ENCODE results near the gene SLC6A1. TPM values are rescaled to one million over a fixed set of nuclear protein-coding genes. Genes with fewer than 3 reads are reported as not detected.
A peak's percentile ranks its signal among the peaks of the same experiment; 100 is the strongest.

SLC6A1 gene
- total RNA-seq, 1 donor from 2014 or later = 7.4 TPM

DNA sequence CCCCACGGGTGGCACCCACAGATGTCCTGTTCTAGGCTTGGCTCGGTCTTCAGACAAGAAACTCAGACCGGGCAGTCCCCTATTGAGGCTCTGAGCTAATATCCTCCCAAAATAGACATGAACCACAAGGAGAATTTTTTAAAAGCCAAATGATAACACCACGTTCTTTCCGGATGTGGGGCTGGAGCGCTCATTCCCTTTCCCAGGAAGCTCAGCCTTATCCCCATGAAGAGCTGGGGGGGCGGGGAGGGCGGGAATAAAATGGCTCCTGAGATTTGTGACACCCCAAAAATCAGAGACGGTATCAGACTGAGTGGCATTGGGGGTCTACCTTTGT, 1.1 kb downstream of the SLC6A1 start:
- no peak for DNase-seq (ENCODE audit: low spot score)

DNA sequence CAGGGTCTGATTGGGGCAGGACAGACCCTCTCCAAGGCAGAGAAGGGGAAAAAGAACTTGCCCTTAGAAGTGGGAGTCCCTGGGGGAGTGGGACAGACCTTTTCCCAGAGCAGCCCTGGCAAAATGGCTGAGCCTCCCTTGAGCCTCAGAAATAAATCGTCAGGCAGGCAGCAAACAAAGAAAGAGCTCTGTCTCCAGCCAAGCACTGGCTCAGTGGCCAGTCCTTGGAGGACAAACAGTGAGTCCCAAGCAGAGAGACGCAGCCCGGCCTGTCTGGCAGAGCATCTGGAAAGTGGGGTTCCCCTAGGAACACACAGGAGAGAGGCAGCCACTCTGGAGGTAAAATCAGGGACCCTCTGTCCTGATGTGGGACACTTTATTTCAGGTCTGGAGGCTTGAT, 1.8 kb downstream of the SLC6A1 start:
- no peak for DNase-seq (ENCODE audit: low spot score)

DNA sequence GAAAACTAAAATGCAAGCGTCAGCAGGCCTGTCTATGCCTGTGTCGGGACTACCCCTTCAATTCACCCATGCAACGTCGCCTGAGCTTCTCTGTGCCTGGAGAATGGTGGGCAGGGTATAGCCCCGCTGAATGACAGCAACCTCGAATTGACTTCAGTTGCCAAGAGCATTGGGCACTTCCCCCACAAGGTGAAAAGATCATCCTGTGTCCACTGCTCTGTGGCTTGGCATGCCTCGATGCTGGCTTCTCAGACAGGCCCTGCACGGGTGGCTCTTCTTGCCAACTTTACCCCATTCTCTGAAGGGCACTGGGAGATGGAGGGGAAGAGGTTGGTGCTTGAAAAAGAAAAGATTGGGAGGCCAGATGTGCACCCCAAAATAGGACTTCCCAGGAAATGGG, 3.3 kb downstream of the SLC6A1 start:
- DNase-seq (ENCODE audit: low spot score) = no peak

DNA sequence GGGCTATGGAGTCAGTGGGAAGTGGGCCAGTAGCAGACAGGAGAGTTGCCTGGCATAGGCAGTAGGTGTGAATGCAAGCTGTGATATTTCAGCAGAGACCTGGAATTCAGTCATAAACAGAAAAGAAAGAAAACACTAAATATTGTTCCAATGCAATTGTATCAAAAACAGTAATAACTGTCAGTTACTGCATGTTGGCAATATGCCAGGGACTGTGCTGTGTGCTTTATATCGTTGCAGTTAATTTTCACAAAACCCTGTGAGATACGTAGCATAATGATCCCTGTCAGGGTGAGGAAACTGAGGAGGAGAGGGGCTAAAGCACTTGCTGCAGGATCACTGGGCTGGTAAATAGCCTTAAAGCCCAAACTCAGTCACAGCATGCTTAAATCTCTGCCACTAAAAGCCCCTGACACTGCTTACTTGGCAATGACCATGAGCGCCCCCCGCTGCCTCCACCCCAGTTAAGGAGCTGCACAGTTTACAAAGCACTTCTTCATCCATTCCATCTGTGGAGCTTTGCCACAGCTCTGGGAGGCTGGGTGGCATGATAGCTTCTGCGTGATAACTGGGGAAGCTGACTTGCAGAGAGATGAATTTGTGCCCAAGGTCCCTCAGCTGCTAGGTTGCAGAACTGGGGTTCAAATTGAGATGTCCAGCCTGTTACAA, 3.9 kb downstream of the SLC6A1 start:
- no peak for DNase-seq (ENCODE audit: low spot score)

DNA sequence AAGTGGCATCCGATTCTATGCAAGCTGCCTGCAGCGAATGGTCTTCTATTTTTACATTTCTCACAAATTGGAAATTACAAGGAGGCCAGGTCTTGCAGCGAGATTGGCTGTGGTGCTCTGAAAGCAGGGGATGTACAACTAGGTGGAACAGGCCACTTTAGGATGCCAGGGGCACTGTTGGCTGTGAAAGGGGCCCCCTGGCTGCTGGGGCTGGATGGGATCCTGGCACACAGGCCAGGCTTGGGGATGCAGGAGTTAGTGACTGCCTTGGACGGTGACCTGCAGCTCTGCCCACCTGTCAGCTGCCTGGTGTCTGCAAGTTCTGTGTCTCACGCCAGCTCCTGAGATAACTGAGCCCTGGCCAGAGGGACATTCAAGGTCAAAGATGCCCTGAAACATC, 4.6 kb downstream of the SLC6A1 start:
- DNase-seq (ENCODE audit: low spot score) = no peak

DNA sequence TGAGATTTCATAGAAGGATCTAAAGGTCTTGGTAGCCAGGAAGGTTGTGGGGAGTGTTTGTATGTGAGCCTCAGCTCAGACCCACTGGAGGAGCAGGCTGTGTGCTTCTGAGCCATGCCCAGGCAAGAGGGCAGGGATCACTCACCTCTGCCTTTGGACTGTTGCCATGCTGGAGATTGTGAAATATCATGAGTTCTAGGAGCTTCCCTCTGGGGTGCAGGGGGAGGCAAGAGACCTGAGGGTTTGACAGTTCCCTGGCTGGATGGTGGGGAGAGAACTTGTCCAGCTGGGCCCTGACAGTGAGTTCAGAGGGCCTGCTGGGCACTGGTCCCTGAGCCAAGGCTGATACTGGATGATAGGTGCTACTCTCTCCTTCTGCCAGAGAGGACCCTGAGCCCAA, 6.0 kb downstream of the SLC6A1 start:
- DNase-seq (ENCODE audit: low spot score) = peak; percentile 26

DNA sequence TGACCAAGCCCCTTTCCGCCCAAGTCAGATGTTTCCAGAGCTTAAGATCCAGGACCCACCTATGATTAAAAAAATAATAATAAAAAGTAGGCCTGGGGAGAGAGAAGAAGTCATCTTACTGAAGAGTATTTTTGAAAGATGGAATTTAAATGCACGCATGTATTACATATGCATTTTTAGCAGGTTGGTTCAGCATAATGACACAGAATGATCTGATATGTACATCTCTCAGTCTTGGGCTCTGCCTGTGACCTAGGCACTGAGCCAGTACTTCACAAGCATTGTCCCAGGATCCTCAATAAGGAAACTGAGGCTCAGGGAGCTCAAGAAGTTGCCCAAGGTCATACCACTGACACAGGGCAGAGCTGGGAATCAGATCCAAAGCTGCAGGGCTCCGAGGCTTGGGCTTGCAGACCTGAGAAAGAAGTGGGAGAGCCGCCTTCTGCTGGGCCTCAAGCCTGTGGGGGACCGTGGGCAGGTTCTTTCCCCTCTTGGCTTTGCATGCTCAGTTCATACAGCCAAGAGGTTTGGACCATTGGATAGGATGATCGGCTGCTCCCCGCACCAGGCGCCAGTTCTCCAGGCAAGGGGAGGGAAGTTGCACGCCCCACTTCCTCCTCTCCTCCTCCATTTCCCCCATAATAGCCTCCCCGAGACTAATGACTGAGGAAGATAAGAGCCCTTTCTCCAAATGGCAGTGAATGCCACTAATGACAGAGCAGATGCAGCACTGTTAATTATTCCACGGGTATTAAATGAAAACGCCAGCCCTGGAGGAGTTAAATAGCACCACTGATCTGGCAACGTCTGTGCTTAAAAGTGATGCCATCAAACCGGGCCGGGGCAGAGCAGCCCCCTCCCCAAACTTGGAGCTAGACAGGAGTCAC, 6.9 kb downstream of the SLC6A1 start:
- no peak for DNase-seq (ENCODE audit: low spot score)

DNA sequence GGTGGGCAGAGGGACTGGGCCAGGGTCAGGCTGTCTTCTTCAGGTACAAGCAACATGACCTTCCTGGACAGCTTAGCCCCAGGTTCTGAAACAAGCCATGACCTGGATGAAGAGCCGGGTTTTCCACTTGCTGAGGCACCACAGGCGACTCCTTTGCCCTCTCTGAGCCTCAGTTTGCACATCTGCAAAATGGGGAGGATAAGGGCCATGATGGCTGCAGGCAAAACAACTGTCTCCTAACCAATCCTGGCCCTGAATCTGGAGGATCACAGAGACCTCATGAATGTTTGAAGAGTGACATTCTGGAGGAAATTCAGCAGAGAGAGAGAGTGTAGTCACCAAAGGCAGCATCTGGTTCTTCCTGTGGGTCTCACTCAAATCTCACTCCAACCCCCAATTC, 8.0 kb downstream of the SLC6A1 start:
- no peak for DNase-seq (ENCODE audit: low spot score)

DNA sequence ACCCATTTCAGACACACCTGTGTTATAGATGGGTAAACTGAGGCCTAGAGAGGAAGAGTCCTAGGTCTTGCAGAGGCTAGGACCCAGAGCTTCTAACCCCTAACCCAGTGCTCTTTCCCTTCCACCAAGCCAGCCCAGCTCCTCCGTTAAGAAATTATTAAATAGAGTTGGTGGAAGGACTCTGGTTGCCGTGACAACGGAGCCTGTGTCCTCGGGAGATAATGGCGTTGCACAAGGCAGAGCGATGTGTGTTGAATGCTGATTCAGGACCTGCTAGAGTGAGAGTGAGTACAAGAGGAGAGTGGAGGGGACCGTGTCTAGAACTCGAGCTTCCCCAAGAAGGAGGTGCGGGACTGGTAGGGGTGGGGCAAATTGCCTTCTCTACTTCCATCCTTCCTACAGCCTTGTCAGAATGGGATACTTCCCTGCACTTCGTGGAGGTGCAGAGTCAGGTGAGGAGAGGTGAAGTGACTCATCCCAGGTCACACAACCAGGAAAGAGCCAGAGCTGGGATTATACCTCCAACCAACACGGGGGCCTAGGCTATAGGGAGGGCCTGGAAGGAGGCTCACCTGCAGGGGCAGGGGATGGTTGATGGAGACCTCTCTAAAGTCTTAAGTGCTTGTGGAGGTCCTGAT, 8.6 kb downstream of the SLC6A1 start:
- peak; percentile 71 for DNase-seq (ENCODE audit: low spot score)

DNA sequence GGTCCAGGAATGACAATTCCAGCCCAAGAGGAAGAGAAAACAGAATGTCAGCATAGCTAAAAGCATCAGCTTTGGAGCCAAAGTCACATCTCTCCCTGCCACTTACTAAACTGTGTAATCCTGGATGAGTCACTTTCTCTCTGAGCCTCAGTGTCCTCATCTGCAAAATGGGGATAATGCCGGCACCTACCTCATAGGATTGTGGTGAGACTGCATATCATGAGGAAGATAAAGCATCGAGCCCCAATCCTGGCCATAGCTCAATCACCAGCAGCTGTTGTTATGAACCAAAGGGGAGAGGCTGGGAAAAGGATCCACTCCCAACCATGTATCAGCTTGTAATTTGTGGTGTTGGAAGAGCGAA, 9.1 kb downstream of the SLC6A1 start:
- DNase-seq (ENCODE audit: low spot score) = no peak

DNA sequence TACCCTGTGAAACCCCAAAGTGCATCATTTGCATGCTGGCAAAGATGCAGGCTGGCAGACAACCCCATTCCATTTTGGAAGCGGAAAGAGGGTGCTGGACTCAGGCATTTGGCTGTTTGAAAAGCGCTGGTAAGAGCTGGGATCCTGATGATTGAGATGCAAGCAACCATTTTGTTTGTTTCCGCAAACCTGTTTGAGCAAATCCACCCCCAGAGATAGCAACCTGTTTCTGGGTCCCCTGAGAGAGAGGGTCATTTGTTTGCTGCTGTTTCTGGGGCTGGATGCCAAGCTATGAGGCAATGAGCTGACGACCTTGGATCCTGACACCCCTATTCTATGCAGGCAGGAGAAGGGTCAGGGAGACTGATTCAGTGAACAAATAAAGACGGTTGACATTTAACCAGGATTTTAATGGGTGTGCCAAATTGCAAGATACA, 9.8 kb downstream of the SLC6A1 start:
- peak; percentile 88 for DNase-seq (ENCODE audit: low spot score)

DNA sequence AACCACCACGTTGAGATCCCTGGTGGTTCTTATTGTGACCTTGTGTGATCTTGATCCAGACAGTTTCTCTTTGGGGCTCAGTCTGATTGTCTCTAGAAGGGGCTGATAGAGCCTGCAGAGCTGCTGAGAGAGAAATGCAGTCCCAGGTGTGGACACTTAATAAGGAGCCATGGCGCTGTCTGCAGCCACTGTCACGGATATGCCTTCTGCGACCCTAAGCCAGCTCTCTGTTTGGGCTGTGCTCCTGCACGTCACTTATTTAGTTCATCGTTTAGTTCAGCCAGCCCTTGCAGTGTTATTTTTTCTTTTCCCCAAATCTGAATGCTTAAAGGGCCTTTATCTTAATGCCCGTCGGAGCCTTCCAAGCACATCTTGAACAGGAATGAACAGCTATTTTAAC, 12.0 kb downstream of the SLC6A1 start:
- DNase-seq (ENCODE audit: low spot score) = no peak

DNA sequence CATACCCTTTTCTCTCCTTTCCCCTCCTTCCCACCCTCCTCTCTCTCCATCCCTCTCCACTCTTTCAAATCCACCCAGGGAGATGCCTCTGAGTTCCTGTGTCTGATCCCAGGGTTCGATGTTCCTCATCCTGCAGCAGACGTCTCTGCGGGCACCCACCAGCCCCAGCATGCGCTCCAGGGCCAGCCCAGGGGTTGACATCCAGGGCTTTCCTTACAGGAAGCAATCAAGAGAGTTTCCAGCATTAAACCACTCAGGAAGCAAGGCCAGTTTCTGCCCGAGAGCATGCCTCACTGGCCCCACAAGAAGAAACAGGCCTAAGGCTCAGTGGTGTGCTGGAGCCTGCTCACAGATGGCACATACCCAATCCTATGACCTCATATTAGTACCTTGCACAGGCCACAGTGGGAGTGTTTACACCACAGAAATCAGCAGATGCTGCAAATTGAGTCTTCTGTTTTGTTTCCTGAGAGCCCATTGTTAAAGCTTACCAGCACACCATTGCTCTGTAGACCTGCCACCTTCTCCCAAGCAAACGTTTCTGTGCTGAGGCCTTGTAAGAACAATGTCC, 13.2 kb downstream of the SLC6A1 start:
- DNase-seq (ENCODE audit: low spot score) = no peak

DNA sequence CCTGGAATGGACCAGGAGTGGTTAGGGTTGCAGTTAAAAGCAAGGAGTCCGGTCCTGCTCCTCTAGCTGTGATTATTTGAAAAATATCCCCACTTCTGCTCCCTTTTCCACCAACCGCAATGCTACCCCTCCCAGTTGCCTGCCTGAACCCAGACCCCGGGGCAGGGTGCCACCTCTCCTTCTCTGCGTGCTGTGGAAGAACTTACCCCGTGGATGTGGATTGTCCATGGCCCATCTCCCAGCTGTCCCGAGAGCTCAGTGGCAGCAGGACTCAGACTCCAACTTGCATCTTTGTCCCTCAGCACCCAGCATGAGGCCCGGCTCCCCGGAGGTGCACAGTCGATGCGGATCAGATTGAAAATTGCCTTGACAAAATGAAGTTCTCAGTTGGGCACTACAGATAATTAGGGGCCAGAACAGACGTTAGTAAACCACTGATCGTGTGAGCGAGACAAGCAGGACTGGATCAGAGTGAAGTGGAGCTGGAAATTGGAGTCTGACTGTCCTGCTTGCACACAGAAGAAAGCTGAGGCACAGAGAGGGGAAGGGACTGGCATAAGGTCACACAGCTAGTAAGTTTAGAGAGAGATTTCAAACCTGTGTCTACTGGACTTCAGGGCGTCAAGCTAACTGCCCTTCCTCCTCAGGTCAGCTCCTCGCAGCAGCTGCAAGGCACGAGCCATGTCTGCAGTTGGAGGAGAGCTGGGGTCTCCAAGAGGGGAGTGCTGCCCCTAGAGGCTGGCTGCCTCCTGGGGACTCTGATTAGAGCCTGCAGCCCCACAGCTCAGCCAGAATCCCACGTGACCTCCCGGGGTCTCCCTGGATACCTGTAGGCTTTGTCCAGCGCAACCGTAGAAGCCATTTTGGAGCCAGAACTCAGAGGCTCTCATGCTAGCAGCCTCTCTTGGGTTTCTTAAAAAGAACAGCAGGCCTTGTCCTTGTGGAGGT, 14.7 kb downstream of the SLC6A1 start:
- no peak for DNase-seq (ENCODE audit: low spot score)

DNA sequence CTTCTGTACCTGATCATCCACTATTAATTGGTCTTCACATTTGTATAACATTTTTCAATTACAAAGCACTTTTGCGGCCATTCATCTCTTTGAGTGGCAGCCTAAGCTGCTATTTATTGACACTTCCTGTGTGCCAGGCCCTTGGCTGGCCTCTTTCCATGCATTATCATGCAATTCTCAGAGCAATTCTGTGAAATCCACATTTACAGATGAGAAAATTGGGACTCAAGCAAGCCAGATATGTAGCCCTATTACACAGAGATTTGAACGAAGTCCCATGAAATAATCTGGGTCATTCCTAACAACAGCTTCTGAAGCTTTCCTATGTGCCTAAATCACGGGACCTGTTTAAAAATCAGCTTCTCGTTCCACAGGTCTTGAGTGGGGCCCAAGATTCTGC, 17.4 kb downstream of the SLC6A1 start:
- no peak for DNase-seq (ENCODE audit: low spot score)

DNA sequence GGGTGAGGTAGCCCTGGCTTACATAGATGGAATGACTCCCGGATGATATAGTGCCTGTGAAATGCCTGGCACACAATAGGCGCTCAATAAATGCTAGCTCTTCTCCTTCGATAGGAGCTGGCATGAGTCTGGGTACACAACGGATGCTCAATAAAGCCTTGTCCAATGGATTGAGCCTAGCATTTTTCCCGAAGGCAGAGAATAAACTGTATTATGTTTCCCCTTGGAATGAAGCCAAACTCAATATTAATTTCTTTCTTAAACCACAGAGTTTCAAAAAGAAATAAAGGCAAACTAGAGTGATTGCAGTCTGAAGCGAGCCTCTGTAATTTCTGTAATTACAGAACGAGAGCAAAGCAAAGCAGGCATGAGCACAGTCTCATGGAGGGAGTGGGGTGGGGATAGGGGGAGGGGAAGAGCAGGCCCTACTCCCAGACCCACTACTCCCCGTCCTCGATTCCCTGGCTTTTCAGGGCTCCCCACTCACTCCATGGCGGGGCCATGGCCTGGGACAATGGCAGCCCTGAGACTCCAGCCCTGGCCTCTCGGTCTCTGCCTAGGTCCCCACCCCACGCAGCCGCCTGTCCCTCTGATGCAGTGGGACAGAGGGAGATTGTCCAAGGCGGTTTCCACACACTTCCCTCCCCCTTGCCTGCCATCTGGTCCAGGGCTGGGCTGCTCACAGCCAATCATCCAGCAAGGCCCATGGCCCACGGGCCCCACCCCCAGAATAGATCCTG, 18.0 kb downstream of the SLC6A1 start:
- no peak for DNase-seq (ENCODE audit: low spot score)

DNA sequence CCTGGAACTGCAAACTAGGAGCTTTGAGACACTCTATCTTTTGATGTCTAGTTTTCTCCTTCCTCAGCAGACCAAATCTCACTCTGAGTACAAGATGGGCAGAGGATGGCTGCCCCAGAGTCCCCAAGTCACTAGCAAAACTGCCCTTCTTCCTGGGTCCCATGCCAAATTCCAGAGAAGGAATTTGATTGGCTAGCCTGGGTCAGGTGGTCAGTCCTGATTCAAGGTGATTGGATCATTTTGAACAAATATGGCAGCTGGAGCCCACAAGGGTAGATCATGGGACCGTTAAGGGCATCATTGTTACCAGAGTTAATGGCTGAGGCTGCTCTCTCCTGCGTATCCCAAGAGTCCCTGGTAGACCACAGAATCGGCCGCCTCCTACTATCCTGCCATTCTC, 21.7 kb downstream of the SLC6A1 start:
- no peak for DNase-seq (ENCODE audit: low spot score)

DNA sequence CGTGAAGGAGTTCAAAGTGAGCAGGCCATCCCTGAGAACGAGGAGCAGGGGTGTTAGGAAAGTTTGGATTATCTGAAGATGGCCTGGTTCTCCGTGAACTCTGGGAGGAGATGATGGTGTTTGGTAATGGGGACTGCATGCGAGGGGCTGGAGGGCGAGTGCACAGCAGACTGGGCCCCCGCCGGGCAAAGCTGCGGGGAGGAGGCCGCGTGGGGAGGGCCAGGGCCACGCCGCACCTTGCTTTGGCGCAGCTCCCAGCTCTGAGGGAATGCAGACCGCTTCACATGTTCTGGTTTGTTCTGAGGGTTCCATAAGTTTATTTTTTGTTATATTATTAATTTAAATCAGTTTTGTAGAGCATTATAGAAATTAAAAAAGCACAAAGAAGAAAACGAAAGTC, 22.2 kb downstream of the SLC6A1 start:
- no peak for DNase-seq (ENCODE audit: low spot score)

DNA sequence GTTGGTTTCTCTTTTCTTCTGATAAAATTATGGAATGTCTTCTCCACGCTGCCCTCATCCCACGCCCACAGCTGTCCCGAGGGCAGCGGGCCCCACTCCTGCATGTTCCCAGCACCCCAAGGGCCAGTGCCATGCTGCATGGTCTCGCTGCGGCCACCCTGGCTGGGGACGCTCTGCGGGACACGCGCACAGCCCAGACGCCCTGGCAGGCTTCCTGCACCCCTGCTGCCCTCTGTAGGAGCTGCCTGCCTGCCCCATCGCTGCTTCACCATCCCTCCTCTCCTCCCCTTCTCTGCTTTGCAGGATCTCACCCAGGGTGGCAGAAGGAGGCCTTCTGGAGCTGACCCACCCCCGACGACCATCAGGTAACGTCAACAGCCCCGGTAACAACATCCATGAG, 22.8 kb downstream of the SLC6A1 start:
- DNase-seq (ENCODE audit: low spot score) = no peak

DNA sequence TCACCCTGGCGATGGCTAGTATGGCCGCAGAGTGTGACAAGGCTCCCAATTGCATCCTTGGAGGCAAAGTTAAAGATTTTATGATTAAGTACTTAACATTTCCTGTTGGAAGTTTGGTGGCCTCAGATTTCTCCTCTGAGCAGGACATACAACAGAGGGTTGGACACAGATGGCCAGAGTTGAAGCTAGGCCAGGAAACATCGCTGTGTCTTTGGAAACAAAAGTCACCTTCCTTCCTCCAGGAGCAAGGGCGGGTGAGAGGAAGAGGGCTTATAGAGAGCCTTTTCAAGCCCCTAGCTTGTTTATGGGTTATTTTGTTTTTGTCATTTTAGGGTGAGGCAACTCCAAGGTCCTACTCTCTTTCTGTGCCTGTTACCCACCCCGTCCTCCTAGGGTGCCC, 24.2 kb downstream of the SLC6A1 start:
- DNase-seq (ENCODE audit: low spot score) = no peak
